GM12875 (cell line): ENCODE measurements around the gene PRKRIP1.

ENCODE experiments used
- H3K4me3 ChIP-seq: one replicate; pipeline ENCODE4 v1.5.1; 2011; ENCODE audit warnings: low read depth, low read length, control low read depth
- CTCF ChIP-seq: IDR thresholded peaks from 2 replicates; pipeline ENCODE4 v1.5.1; 2011; ENCODE audit warnings: low read depth, mild to moderate bottlenecking, control low read depth, inconsistent platforms, low read length, moderate library complexity, borderline replicate concordance; ENCODE audit not compliant: insufficient read depth

PRKRIP1 gene

GRCh38 chr7:102410123-102410522 is 14.0 kb downstream of the PRKRIP1 start:
- no peak for TF ChIP-seq CTCF
- no peak overlapping the region for H3K4me3 ChIP-seq

GRCh38 chr7:102410918-102411317 is 14.8 kb downstream of the PRKRIP1 start:
- no peak for TF ChIP-seq CTCF
- H3K4me3 ChIP-seq, result no peak overlapping the region

GRCh38 chr7:102412548-102412947 is 16.4 kb downstream of the PRKRIP1 start:
- H3K4me3 ChIP-seq, result no peak overlapping the region
- TF ChIP-seq CTCF, result peak; percentile 44; the same call in 1 of the 2 replicates

DNA sequence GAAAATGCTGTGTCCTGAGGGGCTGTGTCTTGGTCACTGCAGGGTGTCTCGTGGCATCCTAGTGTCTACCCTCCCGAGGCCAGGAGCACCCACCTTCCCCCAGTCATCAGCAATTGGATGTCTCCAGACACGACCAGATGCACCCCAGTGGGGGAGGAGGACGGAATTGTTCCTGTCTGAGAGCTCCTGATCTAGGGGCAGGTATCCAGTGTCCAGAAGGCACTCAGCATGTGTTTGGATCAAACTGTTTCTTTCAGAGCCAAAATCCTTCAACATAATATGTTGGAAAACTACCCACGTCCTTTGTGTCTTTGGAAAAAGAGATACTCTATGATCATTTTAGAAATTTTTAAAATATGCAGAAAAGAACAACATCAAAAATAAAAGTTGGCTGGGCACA is 16.9 kb downstream of the PRKRIP1 start:
- TF ChIP-seq CTCF, result no peak
- no peak overlapping the region for H3K4me3 ChIP-seq

DNA sequence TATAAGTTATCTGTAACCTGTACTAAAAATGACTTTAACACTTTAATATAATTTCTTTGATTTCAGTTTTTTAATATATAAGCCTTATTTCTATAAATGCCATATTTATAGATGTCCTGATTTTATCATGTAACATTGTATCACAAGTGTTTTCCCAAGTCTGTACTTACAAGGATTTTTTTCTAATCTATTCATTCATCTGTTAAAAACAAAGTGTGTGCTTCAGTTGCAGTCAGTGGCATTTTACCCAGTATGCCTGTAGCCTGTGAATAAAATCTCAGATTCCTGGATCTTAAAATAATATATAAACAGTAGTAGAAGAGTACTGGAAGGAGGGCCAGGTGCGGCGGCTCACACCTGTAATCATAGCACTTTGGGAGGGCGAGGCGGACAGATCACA is 17.4 kb downstream of the PRKRIP1 start:
- H3K4me3 ChIP-seq, result no peak overlapping the region
- no peak for TF ChIP-seq CTCF

- peak overlapping the region; percentile 8 for H3K4me3 ChIP-seq
- TF ChIP-seq CTCF, result no peak
Observed at GRCh38 chr7:102415685-102416225, 19.6 kb downstream of the PRKRIP1 start.

DNA sequence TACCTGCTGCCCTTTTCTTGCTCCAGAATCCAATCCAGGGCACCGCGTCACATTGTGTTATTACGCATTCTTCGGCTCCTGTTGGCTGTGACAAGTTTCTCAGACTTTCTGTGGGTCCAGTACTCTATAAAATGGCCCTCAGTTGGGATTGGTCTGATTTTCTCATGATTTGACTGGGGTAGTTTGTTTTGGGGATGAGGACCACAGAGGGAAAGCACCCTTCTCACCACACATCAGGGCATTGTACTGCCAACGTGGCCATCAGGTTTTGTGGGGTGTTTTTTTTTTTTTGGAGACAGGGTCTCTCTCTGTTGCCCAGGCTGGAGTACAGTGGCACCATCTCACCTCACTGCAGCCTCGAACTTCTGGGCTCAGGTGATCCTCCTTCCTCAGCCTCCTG is 20.2 kb downstream of the PRKRIP1 start:
- no peak overlapping the region for H3K4me3 ChIP-seq

More for the DNA sequence above, 20.2 kb downstream of the PRKRIP1 start:
- TF ChIP-seq CTCF, result no peak
